Right atrium auricular region (tissue), 2 donors: Measurements from ENCODE around the gene SIL1. TPM values are rescaled to one million over a fixed set of nuclear protein-coding genes. Genes with fewer than 3 reads are reported as not detected.
A peak's percentile ranks its signal among the peaks of the same experiment; 100 is the strongest.

Experiments used
- DNase-seq: peaks from one replicate; pipeline ENCODE4 v3.0.0-alpha.2; 2019; ENCODE audit warnings: low spot score
- H3K27ac ChIP-seq, 2 donors: fragments of 200-600 bp; sonication (generic); 1 replicate in 1 of 2; 2 replicates in 1 of 2; pipeline ENCODE4 v1.5.1; 2016 to 2019
- H3K27me3 ChIP-seq, 2 donors: fragments of 200-600 bp; sonication (generic); one replicate each; pipeline versions ENCODE4 v1.5.1 to v1.6.0; 2017 to 2019
- H3K36me3 ChIP-seq: fragments of 200-600 bp; sonication (generic); one replicate; pipeline ENCODE4 v1.5.1; 2016
- H3K4me1 ChIP-seq, 2 donors: fragments of 200-600 bp; sonication (generic); one replicate each; pipeline versions ENCODE4 v1.5.1 to v1.6.0; 2017 to 2019
- H3K4me3 ChIP-seq, 2 donors: fragments of 200-600 bp; sonication (generic); 1 replicate in 1 of 2; 2 replicates in 1 of 2; pipeline ENCODE4 v1.5.1; 2017 to 2019; ENCODE audit warnings: mild to moderate bottlenecking in 1 of 2, moderate library complexity in 1 of 2
- H3K9me3 ChIP-seq, 2 donors: fragments of 200-600 bp; sonication (generic); one replicate each; pipeline ENCODE4 v1.5.1; 2019
- total RNA-seq, 2 donors: library from RNA; depleted of rRNA; stranded (reverse); fragments of >200 nt; gene quantifications; one replicate each; pipeline ENCODE4 v1.1.0, GENCODE V29; 2016
- TF ChIP-seq, protein P1 (sequence below), 2 donors: fragments of 200-600 bp; sonication (generic); IDR thresholded peaks; one replicate each; pipeline ENCODE4 v1.5.1; 2019; ENCODE audit warnings: antibody characterized with exemption in 2 of 2

SIL1 gene
- total RNA-seq, 2 donors from 2014 or later = 32.7 to 41.3 TPM

DNA sequence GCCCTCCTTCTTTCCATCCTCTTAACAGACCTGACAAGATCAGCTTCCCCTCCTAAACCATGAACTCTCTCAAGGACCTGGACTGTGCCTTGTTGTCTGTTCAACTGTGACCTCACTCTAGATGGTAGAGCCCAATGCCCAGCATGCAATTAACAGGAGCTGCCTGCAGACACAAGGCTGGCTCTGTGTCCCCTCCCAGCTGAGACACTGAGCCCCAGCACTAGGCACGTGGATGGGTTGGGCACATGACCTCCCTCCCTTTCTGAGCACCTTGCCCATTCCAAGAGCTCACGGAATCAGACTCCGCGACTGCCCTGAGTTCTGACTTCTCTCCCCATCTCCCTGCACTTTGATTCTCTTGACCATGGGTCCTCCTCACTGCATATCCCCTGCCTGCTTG lies 229.6 kb downstream of the SIL1 start:
- Histone ChIP-seq H3K36me3 (no peaks in the 10 kb centered on the region), H3K4me1 (peaks cover 0 to 60% of the 10 kb centered on the region in 2 donors), H3K9me3 (no peaks in the 10 kb centered on the region), H3K27ac (peak overlapping the region in 1 of 2 donors; percentile 19), H3K4me3 (no peak overlapping the region), H3K27me3 (no peaks in the 10 kb centered on the region)
- no peak for DNase-seq
- TF ChIP-seq, protein P1, sequence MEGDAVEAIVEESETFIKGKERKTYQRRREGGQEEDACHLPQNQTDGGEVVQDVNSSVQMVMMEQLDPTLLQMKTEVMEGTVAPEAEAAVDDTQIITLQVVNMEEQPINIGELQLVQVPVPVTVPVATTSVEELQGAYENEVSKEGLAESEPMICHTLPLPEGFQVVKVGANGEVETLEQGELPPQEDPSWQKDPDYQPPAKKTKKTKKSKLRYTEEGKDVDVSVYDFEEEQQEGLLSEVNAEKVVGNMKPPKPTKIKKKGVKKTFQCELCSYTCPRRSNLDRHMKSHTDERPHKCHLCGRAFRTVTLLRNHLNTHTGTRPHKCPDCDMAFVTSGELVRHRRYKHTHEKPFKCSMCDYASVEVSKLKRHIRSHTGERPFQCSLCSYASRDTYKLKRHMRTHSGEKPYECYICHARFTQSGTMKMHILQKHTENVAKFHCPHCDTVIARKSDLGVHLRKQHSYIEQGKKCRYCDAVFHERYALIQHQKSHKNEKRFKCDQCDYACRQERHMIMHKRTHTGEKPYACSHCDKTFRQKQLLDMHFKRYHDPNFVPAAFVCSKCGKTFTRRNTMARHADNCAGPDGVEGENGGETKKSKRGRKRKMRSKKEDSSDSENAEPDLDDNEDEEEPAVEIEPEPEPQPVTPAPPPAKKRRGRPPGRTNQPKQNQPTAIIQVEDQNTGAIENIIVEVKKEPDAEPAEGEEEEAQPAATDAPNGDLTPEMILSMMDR (IDR thresholded peaks at IDR 0.05) = no peak

DNA sequence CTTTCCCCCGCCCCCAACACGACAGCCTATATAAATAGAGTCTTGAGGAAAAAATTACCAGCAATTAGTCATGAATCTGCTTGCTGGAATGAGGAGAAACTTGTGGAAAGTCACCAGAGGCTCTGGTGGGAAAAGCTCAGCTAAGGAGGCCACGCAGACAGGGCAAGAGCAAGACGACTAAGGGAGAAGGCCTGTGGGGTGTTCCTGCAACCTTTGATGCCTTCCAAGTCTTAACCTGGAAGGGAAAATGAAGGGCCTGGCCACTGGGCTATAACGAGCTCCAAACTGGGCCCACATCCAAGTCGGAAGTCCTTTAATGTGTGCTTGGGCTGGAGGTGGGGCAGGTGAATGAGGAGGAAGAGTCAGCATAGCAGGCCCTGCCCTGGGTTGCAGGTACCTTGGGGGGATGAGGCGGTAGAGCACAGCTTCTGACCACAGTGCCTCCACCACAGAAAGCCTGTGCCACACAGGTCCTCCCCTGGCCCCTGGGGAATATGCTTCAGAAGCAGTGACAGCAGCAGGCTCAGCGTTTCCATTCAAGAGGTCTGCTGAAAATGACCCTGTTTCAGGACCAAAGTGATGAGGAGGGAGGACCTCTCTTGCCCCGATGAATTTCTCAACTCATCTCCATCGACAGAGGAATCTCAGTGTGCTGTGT lies 230.2 kb downstream of the SIL1 start:
- no peak for DNase-seq
- TF ChIP-seq, protein P1 (IDR thresholded peaks at IDR 0.05) = no peak
- H3K9me3 ChIP-seq = no peaks in the 10 kb centered on the region
- H3K4me1 ChIP-seq = peaks cover 0 to 57% of the 10 kb centered on the region in 2 donors
- no peaks in the 10 kb centered on the region for H3K36me3 ChIP-seq
- no peaks in the 10 kb centered on the region for H3K27me3 ChIP-seq
- H3K4me3 ChIP-seq = no peak overlapping the region
- no peak overlapping the region for H3K27ac ChIP-seq

DNA sequence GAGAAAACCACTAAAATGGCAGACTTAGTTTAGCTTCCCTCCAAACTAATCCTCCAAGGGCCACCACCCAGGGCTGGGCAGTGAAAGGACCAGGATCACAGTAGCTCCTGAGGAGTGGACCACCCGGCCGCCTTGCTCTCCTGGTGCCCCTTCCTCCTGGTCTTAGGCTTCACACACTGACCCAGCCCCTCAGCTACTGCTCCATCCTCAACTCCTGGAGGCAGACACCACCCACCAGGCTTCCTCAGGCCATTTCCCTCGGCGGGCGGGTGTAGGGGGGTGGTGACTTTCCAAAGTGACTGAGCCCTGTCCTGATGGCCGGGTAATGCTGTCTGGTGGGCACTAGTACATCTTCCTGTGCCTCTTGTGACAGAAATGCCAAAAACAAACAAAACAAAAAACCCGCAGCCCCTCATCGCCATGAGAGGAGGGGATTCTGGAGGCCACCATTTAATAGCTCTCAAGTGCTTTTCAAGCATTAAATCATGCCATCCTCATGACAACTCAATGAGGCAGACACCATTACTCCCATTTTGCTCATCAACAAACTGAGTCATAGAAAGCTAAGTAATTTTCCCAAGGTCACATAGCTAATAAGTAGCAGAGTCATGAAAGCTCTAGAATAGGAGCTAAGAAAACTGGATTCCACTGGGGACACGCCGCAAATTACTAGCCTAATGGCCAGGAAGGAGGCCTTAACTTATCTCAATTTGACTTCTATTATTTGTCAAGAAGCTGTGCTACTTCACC lies 231.8 kb downstream of the SIL1 start:
- H3K4me3 ChIP-seq = no peak overlapping the region
- H3K4me1 ChIP-seq = peaks cover 0 to 42% of the 10 kb centered on the region in 2 donors
- H3K9me3 ChIP-seq = no peaks in the 10 kb centered on the region
- no peaks in the 10 kb centered on the region for H3K36me3 ChIP-seq
- no peaks in the 10 kb centered on the region for H3K27me3 ChIP-seq
- no peak for DNase-seq
- H3K27ac ChIP-seq = no peak overlapping the region
- TF ChIP-seq, protein P1 (IDR thresholded peaks at IDR 0.05) = no peak

DNA sequence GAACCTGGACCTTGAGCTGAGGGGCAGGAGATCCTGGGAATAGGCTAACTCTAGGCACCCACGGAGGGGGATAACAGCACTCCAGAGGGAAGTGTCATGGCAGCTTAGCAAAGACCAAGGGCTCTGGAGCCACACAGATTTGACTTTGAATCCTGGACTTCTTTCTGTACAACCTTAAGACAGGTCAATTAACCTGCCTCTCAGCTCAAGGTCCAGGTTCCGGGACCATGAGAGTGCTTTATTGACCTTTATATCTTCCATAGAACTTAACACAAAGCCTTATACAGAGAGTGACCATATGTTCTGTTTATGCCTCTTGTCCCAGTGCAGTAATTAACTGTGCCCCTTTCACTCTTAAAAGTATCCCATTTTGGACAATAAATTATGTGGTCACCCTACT lies 232.5 kb downstream of the SIL1 start:
- no peak overlapping the region for H3K4me3 ChIP-seq
- TF ChIP-seq, protein P1 (IDR thresholded peaks at IDR 0.05) = no peak
- no peaks in the 10 kb centered on the region for H3K27me3 ChIP-seq
- H3K9me3 ChIP-seq = no peaks in the 10 kb centered on the region
- peaks cover 0 to 36% of the 10 kb centered on the region in 2 donors for H3K4me1 ChIP-seq
- H3K36me3 ChIP-seq = no peaks in the 10 kb centered on the region
- DNase-seq = no peak
- H3K27ac ChIP-seq = no peak overlapping the region

DNA sequence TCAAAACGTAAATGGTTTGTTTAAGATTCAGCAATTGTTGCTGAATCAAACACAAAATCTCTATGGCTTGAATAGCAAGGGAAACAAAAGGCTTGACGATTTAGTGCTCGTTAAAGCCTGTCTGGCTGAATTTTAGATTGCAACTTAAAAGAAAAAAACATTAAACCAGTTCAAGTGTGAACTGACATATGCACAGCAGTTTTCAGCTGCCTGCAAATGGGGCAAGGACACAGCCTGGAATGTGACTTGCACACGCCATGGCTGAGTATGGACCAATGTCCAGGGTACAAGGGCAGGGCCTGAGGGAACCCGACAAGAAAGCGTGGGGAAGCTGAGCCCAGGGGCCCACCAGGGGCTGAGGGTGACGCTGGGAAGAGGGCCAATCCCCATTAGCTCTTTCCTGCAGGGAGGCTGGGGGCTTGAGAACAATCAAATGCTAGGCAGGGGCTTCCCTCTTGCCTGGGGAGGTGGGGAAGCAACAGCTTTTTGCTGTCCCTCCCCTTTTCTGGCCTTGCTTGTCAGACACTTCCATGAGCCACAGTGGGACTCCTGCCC lies 233.4 kb downstream of the SIL1 start:
- TF ChIP-seq, protein P1 (IDR thresholded peaks at IDR 0.05) = no peak
- no peaks in the 10 kb centered on the region for H3K36me3 ChIP-seq
- H3K27ac ChIP-seq = no peak overlapping the region
- peaks cover 0 to 32% of the 10 kb centered on the region in 2 donors for H3K4me1 ChIP-seq
- H3K4me3 ChIP-seq = no peak overlapping the region
- DNase-seq = no peak
- no peaks in the 10 kb centered on the region for H3K9me3 ChIP-seq
- no peaks in the 10 kb centered on the region for H3K27me3 ChIP-seq
